Cardiac muscle cell (in vitro differentiated cells and primary cell): ENCODE data around the gene NTRK2. TPM values are rescaled to one million over a fixed set of nuclear protein-coding genes. Genes with fewer than 3 reads are reported as not detected.

ENCODE experiments used
- DNase-seq, 2 donors: peaks; one replicate each; pipeline versions ENCODE4 v3.0.0 to v3.0.0-alpha.2; 2010 to 2017; ENCODE audit warnings: low read depth in 1 of 2, low spot score in 1 of 2
- H3K27ac ChIP-seq: fragments of 200-600 bp; sonication (generic); 2 replicates; pipeline ENCODE4 v1.5.1; 2016
- H3K27me3 ChIP-seq: fragments of 200-600 bp; sonication (generic); 2 replicates; pipeline ENCODE4 v1.6.0; 2016; ENCODE audit warnings: control low read depth
- H3K36me3 ChIP-seq: fragments of 200-600 bp; sonication (generic); 2 replicates; pipeline ENCODE4 v1.5.1; 2016; ENCODE audit warnings: control low read depth
- H3K4me1 ChIP-seq: fragments of 200-600 bp; sonication (generic); 2 replicates; pipeline ENCODE4 v1.8.1; 2017; ENCODE audit warnings: low read depth, mild to moderate bottlenecking, mixed run types
- H3K4me3 ChIP-seq: fragments of 200-600 bp; sonication (generic); 2 replicates; pipeline ENCODE4 v1.5.1; 2016; ENCODE audit warnings: mild to moderate bottlenecking
- H3K9me3 ChIP-seq: fragments of 200-600 bp; sonication (generic); 2 replicates; pipeline ENCODE4 v1.5.1; 2017; ENCODE audit warnings: low read depth, mild to moderate bottlenecking, control low read depth
- CTCF ChIP-seq: IDR thresholded peaks from 2 replicates; pipeline ENCODE4 v1.5.1; 2012; ENCODE audit warnings: low read depth, mild to moderate bottlenecking, low read length
- polyA plus RNA-seq: library from polyadenylated mRNA; unstranded; fragments of >200 nt; fragmentation: Nextera tagmentation; extraction: Ambion mirVana; gene quantifications from 2 replicates; pipeline ENCODE4 v1.2.1, GENCODE V29; 2016
- total RNA-seq: library from RNA; depleted of rRNA; stranded (reverse); fragments of >200 nt; gene quantifications from 2 replicates; pipeline ENCODE4 v1.2.3, GENCODE V29; 2016

NTRK2 gene
- total and polyA plus RNA-seq, 2 experiments from 2014 or later, result 1.3 TPM

- no peaks in the 10 kb centered on the region for H3K27me3 ChIP-seq
- no peak for DNase-seq
- H3K4me1 ChIP-seq, result no peaks in the 10 kb centered on the region
- no peak for TF ChIP-seq CTCF
- H3K4me3 ChIP-seq, result no peak overlapping the region
- H3K27ac ChIP-seq, result no peak overlapping the region
- no peaks in the 10 kb centered on the region for H3K9me3 ChIP-seq
- H3K36me3 ChIP-seq, result no peaks in the 10 kb centered on the region
Measured at GRCh38 chr9:84686068-84686467, 16.5 kb downstream of the NTRK2 start.

GRCh38 chr9:84688956-84689355, 19.4 kb downstream of the NTRK2 start:
- Histone ChIP-seq H3K9me3 (no peaks in the 10 kb centered on the region), H3K4me3 (no peak overlapping the region), H3K36me3 (no peaks in the 10 kb centered on the region), H3K4me1 (no peaks in the 10 kb centered on the region), H3K27ac (no peak overlapping the region), H3K27me3 (no peaks in the 10 kb centered on the region)
- DNase-seq, result no peak
- TF ChIP-seq CTCF, result no peak

- H3K36me3 ChIP-seq, result no peaks in the 10 kb centered on the region
- H3K27me3 ChIP-seq, result peaks cover 5% of the 10 kb centered on the region
- no peak overlapping the region for H3K27ac ChIP-seq
- H3K4me3 ChIP-seq, result no peak overlapping the region
- H3K4me1 ChIP-seq, result no peaks in the 10 kb centered on the region
- no peaks in the 10 kb centered on the region for H3K9me3 ChIP-seq
- no peak for DNase-seq
- no peak for TF ChIP-seq CTCF
Measured at GRCh38 chr9:84691634-84692033, 22.1 kb downstream of the NTRK2 start.

GRCh38 chr9:84694248-84694647, 24.7 kb downstream of the NTRK2 start:
- Histone ChIP-seq H3K4me1 (no peaks in the 10 kb centered on the region), H3K9me3 (no peaks in the 10 kb centered on the region), H3K4me3 (no peak overlapping the region), H3K36me3 (no peaks in the 10 kb centered on the region), H3K27me3 (peaks cover 5% of the 10 kb centered on the region), H3K27ac (no peak overlapping the region)
- TF ChIP-seq CTCF, result no peak
- DNase-seq, result no peak

GRCh38 chr9:84697042-84697441, 27.5 kb downstream of the NTRK2 start:
- H3K27ac ChIP-seq, result no peak overlapping the region
- no peaks in the 10 kb centered on the region for H3K4me1 ChIP-seq
- no peak overlapping the region for H3K4me3 ChIP-seq
- H3K9me3 ChIP-seq, result no peaks in the 10 kb centered on the region
- no peak for TF ChIP-seq CTCF
- H3K36me3 ChIP-seq, result no peaks in the 10 kb centered on the region
- peaks cover 5% of the 10 kb centered on the region for H3K27me3 ChIP-seq
- DNase-seq, result no peak

- peak; percentile 65 for TF ChIP-seq CTCF
- H3K27ac ChIP-seq, result no peak overlapping the region
- DNase-seq, result peak; percentile 61 to 80
- no peaks in the 10 kb centered on the region for H3K9me3 ChIP-seq
- H3K4me3 ChIP-seq, result no peak overlapping the region
- no peaks in the 10 kb centered on the region for H3K36me3 ChIP-seq
- no peaks in the 10 kb centered on the region for H3K4me1 ChIP-seq
- peaks cover 5% of the 10 kb centered on the region for H3K27me3 ChIP-seq
Measured at GRCh38 chr9:84697509-84698114, 28.1 kb downstream of the NTRK2 start.
